HepG2 (cell line): ENCODE results near the gene ARF5. TPM values are rescaled to one million over a fixed set of nuclear protein-coding genes. Genes with fewer than 3 reads are reported as not detected.

Experiments
- BRF2 ChIP-seq: sonication (generic); formaldehyde crosslinking; IDR thresholded peaks from 2 replicates; pipeline ENCODE4 v1.8.1; 2022; ENCODE audit warnings: mild to moderate bottlenecking, missing genetic modification reagents
- MIER3 ChIP-seq: IDR thresholded peaks from 2 replicates; pipeline ENCODE4 v1.6.1; 2016; ENCODE audit warnings: missing compliant biosample characterization, borderline replicate concordance
- MNT ChIP-seq: fragments of 450-650 bp; IDR thresholded peaks from 2 replicates; pipeline ENCODE4 v1.6.1; 2016
- NCOR1 ChIP-seq: fragments of 200-600 bp; sonication (generic); IDR thresholded peaks from 2 replicates; pipeline ENCODE4 v1.7.0; 2017; ENCODE audit warnings: antibody characterized with exemption, low read length, borderline replicate concordance
- PHF8 ChIP-seq: sonication (generic); formaldehyde crosslinking; IDR thresholded peaks from 2 replicates; pipeline ENCODE4 v1.5.0; 2020; ENCODE audit warnings: missing genetic modification reagents
- POGZ ChIP-seq: sonication (generic); formaldehyde crosslinking; IDR thresholded peaks from 2 replicates; pipeline ENCODE4 v1.4.0; 2020; ENCODE audit warnings: mild to moderate bottlenecking, missing genetic modification reagents
- RAD21 ChIP-seq: fragments of 450-650 bp; formaldehyde crosslinking; IDR thresholded peaks from 2 replicates; pipeline ENCODE4 v1.5.0; 2020; ENCODE audit warnings: mild to moderate bottlenecking
- RXRB ChIP-seq: IDR thresholded peaks from 2 replicates; pipeline ENCODE4 v1.6.1; 2016; ENCODE audit warnings: borderline replicate concordance, missing genetic modification reagents, missing compliant biosample characterization
- SP5 ChIP-seq: IDR thresholded peaks from 2 replicates; pipeline ENCODE4 v1.6.1; 2016; ENCODE audit warnings: low read depth, borderline replicate concordance
- TBX2 ChIP-seq: sonication (generic); formaldehyde crosslinking; IDR thresholded peaks from 2 replicates; pipeline ENCODE4 v1.5.0; 2020; ENCODE audit warnings: missing genetic modification reagents, mild to moderate bottlenecking, borderline replicate concordance
- ZKSCAN8 ChIP-seq: IDR thresholded peaks from 2 replicates; pipeline ENCODE4 v1.6.1; 2016; ENCODE audit warnings: borderline replicate concordance, missing genetic modification reagents, missing compliant biosample characterization
- ZNF256 ChIP-seq: sonication (generic); formaldehyde crosslinking; conservative IDR thresholded peaks from 2 replicates; pipeline ENCODE4 v1.4.0; 2020; ENCODE audit warnings: missing genetic modification reagents
- ZNF367 ChIP-seq: sonication (generic); formaldehyde crosslinking; IDR thresholded peaks from 2 replicates; pipeline ENCODE4 v1.4.0; 2020; ENCODE audit warnings: missing genetic modification reagents, borderline replicate concordance
- ZNF432 ChIP-seq: sonication (generic); formaldehyde crosslinking; IDR thresholded peaks from 2 replicates; pipeline ENCODE4 v1.5.0; 2020; ENCODE audit warnings: missing genetic modification reagents, mild to moderate bottlenecking, borderline replicate concordance
- ZNF44 ChIP-seq: sonication (generic); formaldehyde crosslinking; IDR thresholded peaks from 2 replicates; pipeline ENCODE4 v1.5.1; 2020; ENCODE audit warnings: mild to moderate bottlenecking, missing genetic modification reagents
- ZNF501 ChIP-seq: sonication (generic); formaldehyde crosslinking; IDR thresholded peaks from 2 replicates; pipeline ENCODE4 v1.5.1; 2020; ENCODE audit warnings: mild to moderate bottlenecking, moderate library complexity, missing genetic modification reagents
- ZNF629 ChIP-seq: sonication (generic); formaldehyde crosslinking; conservative IDR thresholded peaks from 2 replicates; pipeline ENCODE4 v1.5.0; 2020; ENCODE audit warnings: missing genetic modification reagents
- ZNF724P ChIP-seq: sonication (generic); formaldehyde crosslinking; IDR thresholded peaks from 2 replicates; pipeline ENCODE4 v1.8.0; 2022; ENCODE audit warnings: missing genetic modification reagents, borderline replicate concordance
- ZNF761 ChIP-seq: sonication (generic); formaldehyde crosslinking; conservative IDR thresholded peaks from 2 replicates; pipeline ENCODE4 v1.4.0; 2020; ENCODE audit warnings: mild to moderate bottlenecking, missing genetic modification reagents
- ZNF790 ChIP-seq: sonication (generic); formaldehyde crosslinking; IDR thresholded peaks from 2 replicates; pipeline ENCODE4 v1.8.0; 2022; ENCODE audit warnings: missing genetic modification reagents, mild to moderate bottlenecking, borderline replicate concordance
- ZSCAN30 ChIP-seq: sonication (generic); formaldehyde crosslinking; IDR thresholded peaks from 2 replicates; pipeline ENCODE4 v1.5.0; 2020; ENCODE audit warnings: mild to moderate bottlenecking, missing genetic modification reagents
- ZZZ3 ChIP-seq: sonication (generic); formaldehyde crosslinking; IDR thresholded peaks from 2 replicates; pipeline ENCODE4 v1.4.0; 2020; ENCODE audit warnings: missing genetic modification reagents, mild to moderate bottlenecking, borderline replicate concordance
- polyA plus RNA-seq, 8 experiments: library from polyadenylated mRNA; depleted of rRNA in 3 of 8; stranded (reverse) in 7 of 8; unstranded in 1 of 8; fragments of >200 nt; fragmentation: Illumina TruSeq in 4 of 8; extraction: Trizol in 4 of 8; gene quantifications; 2 replicates each; pipeline versions ENCODE4 v1.2.1 to v1.2.3, GENCODE V29; 2011 to 2016; ENCODE audit warnings: low read depth in 4 of 8, missing spikeins in 1 of 8, mixed read lengths in 1 of 8; ENCODE audit not compliant: insufficient read depth in 1 of 8
- total RNA-seq, 5 experiments: library from RNA; depleted of rRNA; stranded (reverse); fragments of >200 nt; fragmentation: Illumina TruSeq; extraction: Trizol; gene quantifications; 2 replicates each; pipeline ENCODE4 v1.2.3, GENCODE V29; 2016; ENCODE audit warnings: low read depth in 1 of 5
- TF ChIP-seq, protein P1 (sequence below): sonication (generic); formaldehyde crosslinking; IDR thresholded peaks from 2 replicates; pipeline ENCODE4 v1.5.1; 2020; ENCODE audit warnings: mild to moderate bottlenecking, missing genetic modification reagents, moderate library complexity

Gene ARF5
- total and polyA plus RNA-seq, 2 of the 13 experiments (the other 11 are each of a cell fraction or from before 2014, with no cell fraction given), result 109 to 135 TPM

- peak; percentile 37 for TF ChIP-seq ZNF761 (CRISPR knock-in tag)
- no peak for TF ChIP-seq ZZZ3
- no peak for TF ChIP-seq ZNF629 (CRISPR knock-in tag)
- TF ChIP-seq POGZ (CRISPR knock-in tag), result peak; percentile 53; the same call in 1 of the 2 replicates
- TF ChIP-seq MIER3, result 0 out of 2 replicates have a peak, but pooled peaks have one; percentile 35
- no peak for TF ChIP-seq RXRB (CRISPR knock-in tag)
- no peak for TF ChIP-seq RAD21 (CRISPR knock-in tag)
- TF ChIP-seq TBX2, result no peak
- peak; percentile 22; the same call in 1 of the 2 replicates for TF ChIP-seq ZNF367
- TF ChIP-seq ZSCAN30 (CRISPR knock-in tag), result no peak
- TF ChIP-seq SP5, result peak; percentile 43
- TF ChIP-seq ZNF790 (CRISPR knock-in tag), result 0 out of 2 replicates have a peak, but pooled peaks have one; percentile 40
- TF ChIP-seq ZNF44, result no peak
- TF ChIP-seq PHF8, result peak; percentile 89
- TF ChIP-seq MNT, result no peak
- TF ChIP-seq, protein P1, sequence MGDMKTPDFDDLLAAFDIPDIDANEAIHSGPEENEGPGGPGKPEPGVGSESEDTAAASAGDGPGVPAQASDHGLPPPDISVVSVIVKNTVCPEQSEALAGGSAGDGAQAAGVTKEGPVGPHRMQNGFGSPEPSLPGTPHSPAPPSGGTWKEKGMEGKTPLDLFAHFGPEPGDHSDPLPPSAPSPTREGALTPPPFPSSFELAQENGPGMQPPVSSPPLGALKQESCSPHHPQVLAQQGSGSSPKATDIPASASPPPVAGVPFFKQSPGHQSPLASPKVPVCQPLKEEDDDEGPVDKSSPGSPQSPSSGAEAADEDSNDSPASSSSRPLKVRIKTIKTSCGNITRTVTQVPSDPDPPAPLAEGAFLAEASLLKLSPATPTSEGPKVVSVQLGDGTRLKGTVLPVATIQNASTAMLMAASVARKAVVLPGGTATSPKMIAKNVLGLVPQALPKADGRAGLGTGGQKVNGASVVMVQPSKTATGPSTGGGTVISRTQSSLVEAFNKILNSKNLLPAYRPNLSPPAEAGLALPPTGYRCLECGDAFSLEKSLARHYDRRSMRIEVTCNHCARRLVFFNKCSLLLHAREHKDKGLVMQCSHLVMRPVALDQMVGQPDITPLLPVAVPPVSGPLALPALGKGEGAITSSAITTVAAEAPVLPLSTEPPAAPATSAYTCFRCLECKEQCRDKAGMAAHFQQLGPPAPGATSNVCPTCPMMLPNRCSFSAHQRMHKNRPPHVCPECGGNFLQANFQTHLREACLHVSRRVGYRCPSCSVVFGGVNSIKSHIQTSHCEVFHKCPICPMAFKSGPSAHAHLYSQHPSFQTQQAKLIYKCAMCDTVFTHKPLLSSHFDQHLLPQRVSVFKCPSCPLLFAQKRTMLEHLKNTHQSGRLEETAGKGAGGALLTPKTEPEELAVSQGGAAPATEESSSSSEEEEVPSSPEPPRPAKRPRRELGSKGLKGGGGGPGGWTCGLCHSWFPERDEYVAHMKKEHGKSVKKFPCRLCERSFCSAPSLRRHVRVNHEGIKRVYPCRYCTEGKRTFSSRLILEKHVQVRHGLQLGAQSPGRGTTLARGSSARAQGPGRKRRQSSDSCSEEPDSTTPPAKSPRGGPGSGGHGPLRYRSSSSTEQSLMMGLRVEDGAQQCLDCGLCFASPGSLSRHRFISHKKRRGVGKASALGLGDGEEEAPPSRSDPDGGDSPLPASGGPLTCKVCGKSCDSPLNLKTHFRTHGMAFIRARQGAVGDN (CRISPR knock-in tag), result peak; percentile 10; the same call in 1 of the 2 replicates
- TF ChIP-seq ZNF724P, result no peak
- no peak for TF ChIP-seq ZKSCAN8 (CRISPR knock-in tag)
- TF ChIP-seq ZNF256 (CRISPR knock-in tag), result no peak
- TF ChIP-seq NCOR1, result no peak
- TF ChIP-seq ZNF501 (CRISPR knock-in tag), result no peak
- TF ChIP-seq BRF2 (CRISPR knock-in tag), result 0 out of 2 replicates have a peak, but pooled peaks have one; percentile 22
- TF ChIP-seq ZNF432 (CRISPR knock-in tag), result peak; percentile 49; the same call in 1 of the 2 replicates
These were observed at the start of gene ARF5 (continued) for GRCh38 chr7:127588019-127588696.
